ENCODE data around the gene S100A14. TPM values are rescaled to one million over a fixed set of nuclear protein-coding genes. Genes with fewer than 3 reads are reported as not detected.

Gene S100A14
- total and polyA plus RNA-seq, 2 of the 4 experiments (the other 2 are of a cell fraction): 0.10 TPM; not detected in 1

DNA sequence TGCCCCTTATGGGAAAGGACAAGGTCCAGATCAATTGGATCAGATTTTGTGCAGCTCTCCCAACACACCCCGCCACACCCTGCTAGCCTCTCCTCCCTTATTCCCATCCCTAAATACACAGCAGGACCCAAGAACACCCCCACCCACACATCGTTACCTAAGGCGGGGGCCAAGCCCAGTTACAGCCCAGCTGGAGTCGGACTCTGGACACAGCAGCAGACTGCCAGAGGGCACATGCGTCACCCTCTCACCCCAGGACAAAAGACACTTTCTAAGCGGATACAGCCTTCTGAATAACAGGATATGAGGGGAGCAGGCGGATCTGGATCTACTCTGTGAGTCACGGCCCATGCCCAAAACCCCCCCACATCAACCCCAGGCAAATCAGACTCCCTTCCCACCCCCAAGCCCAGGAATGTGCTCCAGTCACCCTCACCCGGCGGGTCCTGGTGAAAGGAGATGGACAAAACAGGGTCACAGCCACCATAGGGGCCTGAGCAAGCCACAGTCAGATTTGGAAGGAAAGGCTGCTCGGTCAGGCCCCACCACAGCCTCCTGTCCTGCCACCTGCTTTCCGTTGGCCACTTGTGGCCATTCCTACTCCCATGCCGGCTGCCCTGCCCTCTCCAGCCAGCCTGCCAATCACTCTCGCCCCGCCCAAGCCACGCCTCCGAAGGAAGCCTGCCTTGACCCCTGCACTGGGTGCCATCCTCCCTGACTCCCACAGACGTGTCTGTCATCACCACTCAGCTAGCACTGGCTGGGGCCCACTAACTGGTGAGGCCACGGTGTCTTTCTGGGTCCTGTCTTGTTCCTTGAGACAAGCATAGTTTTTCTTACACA is 7.2 kb downstream of the S100A14 start:
- H2BK5ac ChIP-seq (ENCODE audit: low read depth, low read length, poor library complexity, severe bottlenecking): peak overlapping the region; percentile 91
- peak; percentile 65 for ATAC-seq (ENCODE audit: low read depth)
- H2AK5ac ChIP-seq (ENCODE audit: low read depth, low read length): peak overlapping the region; percentile 97
- peaks cover 15 to 67% of the 10 kb centered on the region in 2 experiments for H3K79me1 ChIP-seq (ENCODE audit: low read depth in 1 of 2, low read length in 2 of 2)
- peak overlapping the region; percentile 69; the same call in 1 of the 2 replicates for H2BK20ac ChIP-seq (ENCODE audit: low read depth, low read length)
- DNase-seq: peak; percentile 95
- peak overlapping the region; percentile 78 for H2AFZ ChIP-seq (replicated peaks; ENCODE audit: low read length, poor library complexity)
- H4K8ac ChIP-seq (ENCODE audit: low read depth in 2 of 2, low read length in 2 of 2): peak overlapping the region; percentile 26 to 90
- peak overlapping the region; percentile 78 for H3K23ac ChIP-seq (ENCODE audit: low read depth, low read length)
- ChIA-PET CTCF (interaction anchor here (1.2 kb wide), 1 partner anchor 98 kb away, joined by 3 read pairs; no protein-coding TSS in a partner anchor), POLR2A (ENCODE audit: unreplicated experiment) (interaction anchor here (0.5 to 1.3 kb wide), 3 partner anchors 19 to 39 kb away, joined by 3 to 5 read pairs (median 5); partner anchors contain the start of gene S100A13)
- peak overlapping the region; percentile 92 for H3K4me2 ChIP-seq (ENCODE audit: low read depth, low read length)
- peaks cover 42% of the 10 kb centered on the region for H3K4me1 ChIP-seq (ENCODE audit: control insufficient read depth, insufficient read depth, low read length)
- H3K27ac ChIP-seq (ENCODE audit: insufficient read depth, low read length): peak overlapping the region; percentile 85
- BruUV-seq (replicated peaks): no TSS peak
- dilution Hi-C loops (cut with HindIII; ENCODE audit: low sequenced_read_pairs, unreplicated experiment): no loop called here
- H3K56ac ChIP-seq (ENCODE audit: extremely low read depth, insufficient read depth, low read length): peak overlapping the region; percentile 74
- peak overlapping the region; percentile 91 for H4K5ac ChIP-seq (ENCODE audit: low read depth, low read length)
- intact Hi-C loops (cut with micrococcal nuclease): no loop called here
- peak overlapping the region; percentile 43 for H3K4me3 ChIP-seq (ENCODE audit: insufficient read depth, low read depth, low read length)
- H2BK120ac ChIP-seq (ENCODE audit: low read depth, low read length): peak overlapping the region; percentile 72
- no peaks in the 10 kb centered on the region for H3K9me3 ChIP-seq (ENCODE audit: control insufficient read depth, insufficient read depth, low read length)
- peak overlapping the region; percentile 86 for H3K14ac ChIP-seq (replicated peaks; ENCODE audit: low read depth, low read length)
- H3K9ac ChIP-seq (ENCODE audit: low read depth, low read length): peak overlapping the region; percentile 80
- H3K18ac ChIP-seq (ENCODE audit: low read depth, low read length): peak overlapping the region; percentile 35
- H4K91ac ChIP-seq (ENCODE audit: insufficient read depth, low read depth, low read length): peak overlapping the region; percentile 81
- H2BK15ac ChIP-seq (ENCODE audit: low read depth, low read length): peak overlapping the region; percentile 53; the same call in 1 of the 3 replicates
- H3K27me3 ChIP-seq (ENCODE audit: control insufficient read depth, insufficient read depth, low read length): no peaks in the 10 kb centered on the region
- peaks cover 17% of the 10 kb centered on the region for H3K9me1 ChIP-seq (ENCODE audit: insufficient read depth, low read length)
- peaks cover 11% of the 10 kb centered on the region; the same call in 1 of the 2 replicates for H4K20me1 ChIP-seq (ENCODE audit: insufficient read depth, low read length)
- in situ Hi-C loops (cut with MboI; ENCODE audit: low sequenced_read_pairs): no loop called here
- H2AK9ac ChIP-seq (replicated peaks; ENCODE audit: low read depth, low read length, poor library complexity): peak overlapping the region; percentile 97
- TF ChIP-seq CEBPB (IDR thresholded peaks at IDR 0.05; ENCODE audit: low read depth, low read length) (no peak), RFX5 (IDR thresholded peaks at IDR 0.05; ENCODE audit: low read depth, low read length) (no peak), NFE2L2 (IDR thresholded peaks at IDR 0.05; ENCODE audit: low read depth, low read length) (no peak), MAZ (IDR thresholded peaks at IDR 0.05; ENCODE audit: borderline replicate concordance, low read depth, low read length) (peak; percentile 66), BHLHE40 (IDR thresholded peaks at IDR 0.05; ENCODE audit: low read depth, low read length) (peak; percentile 55), POLR2A (IDR thresholded peaks at IDR 0.05; ENCODE audit: low read depth, low read length) (peak; percentile 77), FOS (IDR thresholded peaks at IDR 0.05; ENCODE audit: low read depth, low read length) (peak; percentile 79), CHD1 (IDR thresholded peaks at IDR 0.05; ENCODE audit: low read depth, low read length) (no peak), RCOR1 (IDR thresholded peaks at IDR 0.05; ENCODE audit: insufficient replicate concordance, low read length) (peak; percentile 11)
- TF ChIP-seq, protein P1, sequence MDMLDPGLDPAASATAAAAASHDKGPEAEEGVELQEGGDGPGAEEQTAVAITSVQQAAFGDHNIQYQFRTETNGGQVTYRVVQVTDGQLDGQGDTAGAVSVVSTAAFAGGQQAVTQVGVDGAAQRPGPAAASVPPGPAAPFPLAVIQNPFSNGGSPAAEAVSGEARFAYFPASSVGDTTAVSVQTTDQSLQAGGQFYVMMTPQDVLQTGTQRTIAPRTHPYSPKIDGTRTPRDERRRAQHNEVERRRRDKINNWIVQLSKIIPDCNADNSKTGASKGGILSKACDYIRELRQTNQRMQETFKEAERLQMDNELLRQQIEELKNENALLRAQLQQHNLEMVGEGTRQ (IDR thresholded peaks at IDR 0.05; ENCODE audit: low read depth, low read length): no peak
- 22% methylated on average over 10 of the region's 19 CpGs; no CpG with 5 or more reads in 1 of the 2 experiments for WGBS, 2 experiments (ENCODE audit: extremely low coverage in 2 of 2, insufficient read length in 1 of 2)
- peak overlapping the region; percentile 92 for H3K4ac ChIP-seq (ENCODE audit: low read depth, low read length)
- peaks cover 22% of the 10 kb centered on the region for H3K36me3 ChIP-seq (ENCODE audit: control insufficient read depth, insufficient read depth, low read length)
